Naive B cell (primary cell): ENCODE data around the gene OLFM3. TPM values are rescaled to one million over a fixed set of nuclear protein-coding genes. Genes with fewer than 3 reads are reported as not detected.

Experiments used
- ATAC-seq, 2 donors: fragments of 150-1000 bp; cut with Tn5 transposase; 2 replicates each; pipeline ENCODE4 v1.10.0; 2021; ENCODE audit warnings: low read depth in 2 of 2, mild to moderate bottlenecking in 2 of 2, moderate library complexity in 2 of 2
- DNase-seq: peaks from one replicate; pipeline ENCODE4 v3.0.0; 2022
- H3K27ac Mint-ChIP-seq, 6 donors: one replicate each; pipeline ENCODE4 v1.8.0; 2020 to 2022; ENCODE audit warnings: mild to moderate bottlenecking in 6 of 6, mixed read lengths in 6 of 6, moderate library complexity in 5 of 6, inconsistent platforms in 2 of 6
- H3K27me3 Mint-ChIP-seq, 3 donors: one replicate each; pipeline ENCODE4 v1.8.0; 2021 to 2022; ENCODE audit warnings: mixed read lengths in 3 of 3, mild to moderate bottlenecking in 1 of 3
- H3K36me3 Mint-ChIP-seq, 2 donors: one replicate each; pipeline ENCODE4 v1.8.0; 2020 to 2022; ENCODE audit warnings: mixed read lengths in 2 of 2, inconsistent platforms in 1 of 2, mild to moderate bottlenecking in 1 of 2
- H3K4me1 Mint-ChIP-seq, 3 donors: one replicate each; pipeline ENCODE4 v1.8.0; 2020 to 2022; ENCODE audit warnings: mixed read lengths in 3 of 3, inconsistent platforms in 1 of 3, mild to moderate bottlenecking in 1 of 3, moderate library complexity in 1 of 3
- H3K4me3 Mint-ChIP-seq, 8 donors: one replicate each; pipeline ENCODE4 v1.8.0; 2020 to 2022; ENCODE audit warnings: mild to moderate bottlenecking in 8 of 8, mixed read lengths in 8 of 8, moderate library complexity in 8 of 8, inconsistent platforms in 2 of 8
- H3K9me3 Mint-ChIP-seq, 7 donors: one replicate each; pipeline ENCODE4 v1.8.0; 2020 to 2022; ENCODE audit warnings: mixed read lengths in 7 of 7, mild to moderate bottlenecking in 5 of 7, inconsistent platforms in 2 of 7, moderate library complexity in 1 of 7
- polyA plus RNA-seq, 6 donors: library from polyadenylated mRNA; unstranded; fragments of 300-500 nt; fragmentation: Illumina TruSeq; gene quantifications; one replicate each; pipeline ENCODE4 v1.2.3, GENCODE V29; 2021; ENCODE audit warnings: low read depth in 6 of 6

The OLFM3 gene
- polyA plus RNA-seq, 6 donors from 2014 or later = not detected

DNA sequence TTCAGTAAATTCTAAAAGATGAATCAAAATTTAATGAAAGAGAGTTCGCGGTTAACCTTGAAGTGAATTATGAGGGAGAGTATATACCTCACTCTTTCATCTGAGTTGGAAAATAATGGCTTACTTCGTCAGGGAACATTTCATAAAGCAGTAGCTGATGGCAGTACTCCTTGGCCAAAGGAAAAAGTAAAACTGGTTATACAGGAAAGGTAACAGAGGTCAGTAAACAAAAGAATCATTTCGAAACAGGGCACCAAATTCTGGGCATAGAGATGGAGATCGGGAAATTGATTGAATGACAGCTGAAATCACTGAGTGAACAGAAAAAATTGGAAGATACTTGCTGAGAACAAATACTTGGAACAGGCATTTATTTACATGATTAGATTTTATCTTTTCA, 199.0 kb downstream of the OLFM3 start:
- ATAC-seq (no peak), DNase-seq (no peak)
- H3K36me3 Mint-ChIP-seq = no peaks in the 10 kb centered on the region
- no peak overlapping the region for H3K27ac Mint-ChIP-seq
- no peaks in the 10 kb centered on the region for H3K4me1 Mint-ChIP-seq
- H3K9me3 Mint-ChIP-seq = no peaks in the 10 kb centered on the region
- no peak overlapping the region for H3K4me3 Mint-ChIP-seq
- peaks cover 0 to 4% (median 0%) of the 10 kb centered on the region in 3 donors for H3K27me3 Mint-ChIP-seq

DNA sequence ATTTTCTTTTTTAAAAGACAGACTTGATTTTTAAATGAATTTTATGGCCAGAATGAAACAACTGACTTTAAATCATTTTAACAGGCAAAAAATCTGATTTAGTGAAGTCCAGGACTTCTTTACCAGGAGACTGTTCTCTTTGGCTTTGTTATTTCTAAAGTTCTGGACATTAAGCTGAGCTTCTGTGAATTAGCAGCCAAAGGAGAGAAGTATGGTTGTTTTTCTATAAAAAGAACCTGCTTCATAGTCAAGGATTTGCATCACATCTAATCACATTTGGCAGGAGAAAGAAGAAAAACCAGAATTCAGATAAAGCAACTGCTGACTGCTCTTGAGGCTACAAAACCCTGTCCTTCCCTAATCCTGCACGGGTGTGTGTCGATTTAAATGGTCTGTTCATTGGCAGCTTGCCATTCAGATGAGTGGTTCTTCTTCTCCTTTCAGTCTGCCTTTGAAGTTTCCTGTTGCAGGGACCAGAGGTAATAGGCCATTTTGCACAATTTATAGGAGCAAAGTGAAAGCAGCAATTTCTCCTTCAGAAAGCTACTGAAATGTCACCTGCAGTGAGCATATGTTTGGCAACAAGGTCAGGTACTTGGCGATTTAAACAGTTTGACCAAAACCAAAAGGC, 215.4 kb downstream of the OLFM3 start:
- no peak for DNase-seq
- Mint-ChIP-seq H3K27me3 (no peaks in the 10 kb centered on the region), H3K9me3 (peaks cover 0 to 3% (median 0%) of the 10 kb centered on the region in 7 donors), H3K27ac (peak overlapping the region in 1 of 6 donors; percentile 60), H3K4me3 (no peak overlapping the region), H3K36me3 (no peaks in the 10 kb centered on the region), H3K4me1 (no peaks in the 10 kb centered on the region)
- no peak for ATAC-seq

DNA sequence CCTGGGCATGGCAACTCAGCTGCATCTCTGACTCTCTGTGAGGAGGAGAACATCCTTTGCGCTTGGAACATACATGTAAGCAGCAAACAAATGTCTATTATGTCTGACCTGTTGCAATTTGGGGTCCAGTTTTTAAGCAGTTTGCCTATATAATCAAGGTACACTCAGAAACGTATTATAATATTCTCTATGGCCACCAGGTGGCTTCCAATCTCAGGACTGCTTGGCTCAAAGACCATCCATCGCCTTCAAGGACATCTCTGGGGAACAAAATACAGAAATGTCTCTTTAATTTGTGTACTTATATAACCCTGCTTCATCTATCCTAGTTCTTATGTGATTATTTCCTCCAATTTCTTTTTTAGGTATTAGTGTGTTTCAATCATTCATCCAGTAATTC, 227.2 kb downstream of the OLFM3 start:
- peaks cover 0 to 5% (median 0%) of the 10 kb centered on the region in 3 donors for H3K27me3 Mint-ChIP-seq
- no peak overlapping the region for H3K4me3 Mint-ChIP-seq
- H3K4me1 Mint-ChIP-seq = no peaks in the 10 kb centered on the region
- H3K27ac Mint-ChIP-seq = peak overlapping the region in 1 of 6 donors; percentile 31
- peaks cover 0 to 2% (median 0%) of the 10 kb centered on the region in 7 donors for H3K9me3 Mint-ChIP-seq
- ATAC-seq = no peak
- no peaks in the 10 kb centered on the region for H3K36me3 Mint-ChIP-seq
- DNase-seq = no peak

DNA sequence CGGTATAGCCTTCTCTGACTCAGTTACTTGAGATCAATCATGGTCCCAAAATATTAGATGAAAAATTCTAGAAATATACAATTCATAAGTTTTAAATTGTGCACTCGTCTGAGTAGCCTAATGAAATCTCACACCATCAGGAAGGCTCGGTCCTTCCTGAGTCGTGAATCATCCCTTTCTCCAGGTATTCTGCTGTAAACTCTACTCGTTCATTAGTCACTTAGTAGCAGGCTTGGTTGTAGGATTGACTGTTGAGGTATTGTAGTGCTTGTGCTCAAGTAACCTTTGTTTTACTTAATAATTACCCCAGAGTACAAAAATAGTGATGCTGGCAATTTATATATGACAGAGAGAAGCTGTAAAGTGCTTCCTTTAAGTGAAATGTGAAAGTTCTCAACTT, 238.7 kb downstream of the OLFM3 start:
- no peak for ATAC-seq
- Mint-ChIP-seq H3K4me3 (no peak overlapping the region), H3K4me1 (no peaks in the 10 kb centered on the region)

DNA sequence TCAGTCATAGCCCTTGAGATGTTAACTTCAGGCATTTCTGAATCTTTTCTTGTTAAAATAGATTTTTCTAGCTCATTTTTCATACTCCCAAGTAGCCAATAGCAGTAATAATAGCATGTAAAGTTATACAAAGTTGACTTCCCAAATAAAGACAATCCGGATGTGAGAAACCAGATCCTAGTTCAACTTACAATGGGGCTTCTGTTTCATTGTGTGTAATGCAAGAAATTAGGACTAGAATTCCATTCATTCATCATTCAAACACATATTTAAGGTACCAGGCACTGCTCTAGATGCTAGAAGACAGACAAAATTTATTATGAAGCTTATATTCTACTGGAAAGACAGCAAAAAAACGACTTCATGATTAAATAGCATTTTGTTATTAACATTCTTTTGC, 240.3 kb downstream of the OLFM3 start:
- Mint-ChIP-seq H3K27ac (no peak overlapping the region), H3K4me3 (no peak overlapping the region), H3K9me3 (peaks cover 0 to 2% (median 0%) of the 10 kb centered on the region in 7 donors), H3K36me3 (no peaks in the 10 kb centered on the region), H3K27me3 (no peaks in the 10 kb centered on the region), H3K4me1 (no peaks in the 10 kb centered on the region)
- no peak for ATAC-seq
- DNase-seq = no peak

More for the DNA sequence above, 238.7 kb downstream of the OLFM3 start:
- no peaks in the 10 kb centered on the region for H3K36me3 Mint-ChIP-seq
- no peak overlapping the region for H3K27ac Mint-ChIP-seq
- no peak for DNase-seq
- H3K27me3 Mint-ChIP-seq = no peaks in the 10 kb centered on the region
- H3K9me3 Mint-ChIP-seq = peaks cover 0 to 1% (median 0%) of the 10 kb centered on the region in 7 donors
